Esophagus squamous epithelium (tissue), 5 donors: ENCODE measurements around the gene CLMP. TPM values are rescaled to one million over a fixed set of nuclear protein-coding genes. Genes with fewer than 3 reads are reported as not detected.
"Not testable (repeated sequence)": the region's sequence is repeated elsewhere in the genome, so short reads cannot be mapped to it uniquely, and the experiment has no call there.

Experiments used
- DNase-seq: peaks from one replicate; lab custom pipeline; 2025; lab: John Stamatoyannopoulos, UW
- H3K27ac ChIP-seq, 4 donors: fragments of 200-600 bp; sonication (generic); one replicate each; pipeline ENCODE4 v1.5.1; 2016 to 2019; ENCODE audit warnings: mild to moderate bottlenecking in 1 of 4
- H3K27me3 ChIP-seq, 4 donors: fragments of 200-600 bp; sonication (generic); 1 replicate in 3 of 4; 2 replicates in 1 of 4; pipeline versions ENCODE4 v1.5.1 to v1.6.0; 2017 to 2021; ENCODE audit warnings: antibody characterized with exemption in 1 of 4
- H3K36me3 ChIP-seq, 3 donors: fragments of 200-600 bp; sonication (generic); one replicate each; pipeline ENCODE4 v1.5.1; 2016 to 2019
- H3K4me1 ChIP-seq, 3 donors: fragments of 200-600 bp; sonication (generic); one replicate each; pipeline ENCODE4 v1.5.1; 2017 to 2019
- H3K4me3 ChIP-seq, 4 donors: fragments of 200-600 bp; sonication (generic); 1 replicate in 3 of 4; 2 replicates in 1 of 4; pipeline ENCODE4 v1.5.1; 2016 to 2019; ENCODE audit warnings: mild to moderate bottlenecking in 2 of 4, moderate library complexity in 1 of 4
- H3K9me3 ChIP-seq, 3 donors: fragments of 200-600 bp; sonication (generic); one replicate each; pipeline ENCODE4 v1.5.1; 2016 to 2019
- CTCF ChIP-seq, 6 experiments: fragments of 450-650 bp in 4 of 6; fragments of 200-600 bp in 2 of 6; sonication (generic) in 2 of 6; IDR thresholded peaks; one replicate each; pipeline ENCODE4 v1.5.1; 2016 to 2019; ENCODE audit warnings: antibody characterized with exemption in 6 of 6, mild to moderate bottlenecking in 4 of 6, moderate library complexity in 4 of 6
- POLR2A ChIP-seq, 4 donors: fragments of 450-650 bp; IDR thresholded peaks; one replicate each; pipeline ENCODE4 v1.6.1; 2017; ENCODE audit warnings: antibody characterized with exemption in 4 of 4, mild to moderate bottlenecking in 4 of 4, moderate library complexity in 3 of 4
- WGBS, 2 donors: methylation state at CpG; one replicate each; pipeline ENCODE4 v1.1.5; 2018; 5-methylcytosine and 5-hydroxymethylcytosine counted together
- intact Hi-C: fragments of 100-400 bp; cut with DNase I; formaldehyde crosslinking; loops from one replicate; pipeline ENCODE4 v1.15.0; 2022
- total RNA-seq, 4 donors: library from RNA; depleted of rRNA; stranded (reverse); fragments of >200 nt; gene quantifications; one replicate each; pipeline ENCODE4 v1.1.0, GENCODE V29; 2016
- donor health status: DM: yes; HTN: yes; CAD: no.

CLMP gene
- total RNA-seq, 4 donors from 2014 or later = 4.8 to 47.9 (median 15.2) TPM

DNA sequence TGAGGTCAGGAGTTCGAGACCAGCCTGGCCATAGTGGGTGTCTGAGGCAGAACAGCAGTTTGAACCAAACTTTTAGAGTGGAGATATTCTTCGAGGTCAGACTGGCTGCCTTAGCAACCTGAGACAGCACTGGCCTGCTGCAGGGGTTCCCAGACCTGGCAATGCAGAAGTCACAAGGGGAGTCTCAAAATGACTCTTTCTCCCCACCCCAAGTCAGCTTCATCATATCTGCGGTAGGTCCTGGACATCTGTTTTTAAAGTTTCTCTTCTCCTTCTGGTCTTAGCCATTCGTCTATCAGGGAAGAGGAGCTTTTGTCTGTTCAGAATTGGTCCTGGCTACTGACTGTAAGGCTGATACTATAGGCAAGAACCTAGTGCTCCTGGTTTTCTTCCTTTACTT, 14.5 kb upstream of the CLMP start:
- TF ChIP-seq CTCF (IDR thresholded peaks at IDR 0.05) (no peak), POLR2A (IDR thresholded peaks at IDR 0.05) (no peak)
- intact Hi-C loops = no loop called here
- WGBS, 2 donors = 55 to 74% methylated on average over 3 to 4 of the region's 4 CpGs
- H3K27ac ChIP-seq = no peak overlapping the region
- peaks cover 0 to 20% (median 10%) of the 10 kb centered on the region in 3 donors for H3K4me1 ChIP-seq
- no peaks in the 10 kb centered on the region for H3K9me3 ChIP-seq
- no peaks in the 10 kb centered on the region for H3K36me3 ChIP-seq
- peaks cover 0 to 47% (median 0%) of the 10 kb centered on the region in 4 donors for H3K27me3 ChIP-seq
- H3K4me3 ChIP-seq = no peak overlapping the region
- no peak for DNase-seq

DNA sequence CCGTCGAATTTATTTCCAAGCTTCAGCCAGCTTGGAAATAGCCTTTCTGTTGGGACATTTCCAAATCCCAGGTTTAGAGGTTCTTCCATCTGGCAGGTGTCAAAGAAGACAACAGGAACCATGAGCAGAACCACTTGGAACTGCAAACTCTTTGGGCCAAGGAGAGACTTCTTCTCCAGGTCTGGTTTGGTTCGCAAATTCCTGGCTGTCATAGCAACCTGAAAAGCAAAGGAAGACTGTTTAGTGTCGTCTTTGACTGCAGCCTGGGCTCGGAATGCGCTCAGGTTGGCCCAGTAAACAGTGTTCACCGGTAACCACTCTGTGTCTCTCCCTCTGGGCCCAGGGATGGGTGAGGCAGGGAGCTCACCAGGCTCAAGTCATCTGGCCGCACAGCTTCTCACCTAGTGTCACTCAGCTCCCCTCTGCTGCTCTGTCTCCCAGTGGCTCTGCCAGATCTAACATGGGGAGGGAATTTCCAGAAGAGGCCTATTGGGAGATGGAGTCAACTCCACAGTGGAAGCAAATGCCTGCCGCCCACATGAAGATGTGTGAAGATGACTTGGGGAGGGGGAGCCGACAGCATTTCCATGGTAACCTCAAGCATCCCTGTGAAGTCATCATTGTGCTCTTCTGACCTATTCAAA, 11.9 kb upstream of the CLMP start:
- Histone ChIP-seq H3K36me3 (no peaks in the 10 kb centered on the region), H3K4me1 (peaks cover 0 to 11% (median 7%) of the 10 kb centered on the region in 3 donors), H3K9me3 (no peaks in the 10 kb centered on the region), H3K27ac (no peak overlapping the region), H3K27me3 (peaks cover 0 to 49% (median 0%) of the 10 kb centered on the region in 4 donors), H3K4me3 (no peak overlapping the region)
- WGBS, 2 donors = 59 to 63% methylated on average over 6 to 10 of the region's 10 CpGs
- no peak for DNase-seq
- no peak for TF ChIP-seq CTCF (IDR thresholded peaks at IDR 0.05)
- no peak for TF ChIP-seq POLR2A (IDR thresholded peaks at IDR 0.05)
- intact Hi-C loops = no loop called here

DNA sequence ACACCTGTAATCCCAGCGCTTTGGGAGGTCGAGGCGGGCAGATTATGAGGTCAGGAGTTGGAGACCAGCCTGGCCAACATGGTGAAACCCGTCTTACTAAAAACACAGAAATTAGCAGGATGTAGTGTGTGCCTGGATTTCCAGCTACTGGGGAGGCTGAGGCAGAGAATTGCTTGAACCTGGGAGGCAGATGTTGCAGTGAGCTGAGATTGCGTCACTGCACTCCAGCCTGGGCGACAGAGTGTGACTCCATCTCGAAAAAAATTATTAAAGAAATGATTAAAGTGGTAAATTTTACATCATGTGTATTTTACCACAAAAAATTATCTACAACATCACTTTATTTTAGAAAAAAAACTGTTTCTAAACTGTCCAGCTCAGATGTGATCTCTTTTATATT, 11.0 kb upstream of the CLMP start:
- intact Hi-C loops, H3K27ac ChIP-seq, H3K36me3 ChIP-seq, H3K9me3 ChIP-seq, H3K4me3 ChIP-seq, H3K4me1 ChIP-seq, DNase-seq: not testable (repeated sequence)
- H3K27me3 ChIP-seq = peaks cover 0 to 45% (median 0%) of the 10 kb centered on the region in 4 donors
- 80 to 81% methylated on average over 7 of the region's 7 CpGs for WGBS, 2 donors

DNA sequence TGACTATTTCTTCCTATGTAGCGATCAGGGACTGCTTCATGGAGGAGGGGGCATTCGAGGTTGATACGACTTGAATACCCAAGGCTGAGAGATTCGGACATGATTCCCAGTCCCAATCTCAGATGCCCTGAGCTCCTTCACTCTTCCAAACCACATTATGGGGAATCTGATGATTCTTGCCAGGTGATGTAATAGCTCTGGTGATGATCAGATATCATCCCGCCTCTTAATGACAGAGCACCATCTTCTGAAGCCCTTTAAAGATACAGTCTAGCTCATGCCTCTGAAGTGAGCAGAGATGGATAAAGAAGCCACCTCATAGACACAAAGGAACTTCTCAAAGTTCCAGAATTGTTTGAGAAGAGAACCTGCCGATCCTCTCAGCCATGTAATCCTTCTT, 8.9 kb upstream of the CLMP start:
- Histone ChIP-seq H3K4me3 (no peak overlapping the region), H3K27me3 (peaks cover 0 to 47% (median 0%) of the 10 kb centered on the region in 4 donors), H3K9me3 (no peaks in the 10 kb centered on the region), H3K4me1 (no peaks in the 10 kb centered on the region), H3K27ac (peak overlapping the region in 1 of 4 donors; percentile 50), H3K36me3 (no peaks in the 10 kb centered on the region)
- DNase-seq = no peak
- TF ChIP-seq CTCF (IDR thresholded peaks at IDR 0.05) = no peak
- no peak for TF ChIP-seq POLR2A (IDR thresholded peaks at IDR 0.05)
- WGBS, 2 donors = 78 to 82% methylated on average over 5 to 6 of the region's 6 CpGs
- intact Hi-C loops = no loop called here

DNA sequence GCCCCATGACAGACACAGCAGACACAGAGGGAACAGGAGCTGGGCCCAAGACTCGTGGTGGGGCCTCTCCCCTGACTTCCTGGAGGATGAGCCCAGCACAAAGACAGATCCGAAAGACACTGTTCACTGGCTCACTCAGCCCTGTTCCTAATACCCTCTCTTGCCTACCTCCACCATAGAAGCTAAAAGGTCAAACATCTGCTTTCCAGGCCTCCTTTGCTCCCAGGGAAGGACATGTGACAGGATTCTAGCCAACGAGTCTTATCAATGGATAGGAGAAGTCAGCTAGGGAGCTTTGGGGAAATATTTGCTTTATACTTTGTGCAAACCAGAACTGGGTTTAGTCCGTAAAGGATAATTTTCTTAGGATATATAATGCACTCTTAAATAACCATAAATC, 8.4 kb upstream of the CLMP start:
- Histone ChIP-seq H3K27me3 (peaks cover 0 to 47% (median 0%) of the 10 kb centered on the region in 4 donors), H3K36me3 (no peaks in the 10 kb centered on the region), H3K4me1 (no peaks in the 10 kb centered on the region), H3K27ac (peak overlapping the region in 2 of 4 donors; percentile 31 to 50), H3K9me3 (no peaks in the 10 kb centered on the region), H3K4me3 (no peak overlapping the region)
- no peak for DNase-seq
- 38 to 47% methylated on average over 2 to 4 of the region's 4 CpGs for WGBS, 2 donors
- no peak for TF ChIP-seq CTCF (IDR thresholded peaks at IDR 0.05)
- no peak for TF ChIP-seq POLR2A (IDR thresholded peaks at IDR 0.05)
- intact Hi-C loops = no loop called here
